SH-SY5Y (cell line): ENCODE measurements around the gene CD47.

Source experiments
- GATA2 ChIP-seq: IDR thresholded peaks from 2 replicates; pipeline ENCODE4 v1.6.1; 2011; ENCODE audit warnings: mild to moderate bottlenecking, low read depth, low read length
- GATA3 ChIP-seq: IDR thresholded peaks from 2 replicates; pipeline ENCODE4 v1.6.1; 2011; ENCODE audit warnings: low read depth, mild to moderate bottlenecking, low read length, moderate library complexity

DNA sequence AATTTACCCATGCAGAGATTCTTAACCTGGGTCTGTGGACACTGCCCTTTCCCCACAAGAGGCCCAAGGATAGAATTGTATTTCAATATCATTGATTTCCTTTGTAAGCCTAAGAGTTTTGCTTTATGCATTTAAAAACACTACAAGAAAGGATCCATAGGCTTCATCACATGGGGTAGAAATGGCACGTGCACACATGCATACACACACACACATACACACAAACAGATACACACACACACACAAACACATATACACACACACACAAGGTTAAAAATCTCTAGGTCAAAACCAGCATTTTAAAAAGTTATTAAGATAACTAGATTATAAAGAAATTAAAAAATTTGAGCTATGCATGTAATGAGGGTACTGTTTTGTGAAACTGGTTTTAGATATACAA is 35.5 kb upstream of the CD47 start:
- TF ChIP-seq GATA2 (no peak), GATA3 (no peak)
